ENCODE data around the gene BCAS3.

DNA sequence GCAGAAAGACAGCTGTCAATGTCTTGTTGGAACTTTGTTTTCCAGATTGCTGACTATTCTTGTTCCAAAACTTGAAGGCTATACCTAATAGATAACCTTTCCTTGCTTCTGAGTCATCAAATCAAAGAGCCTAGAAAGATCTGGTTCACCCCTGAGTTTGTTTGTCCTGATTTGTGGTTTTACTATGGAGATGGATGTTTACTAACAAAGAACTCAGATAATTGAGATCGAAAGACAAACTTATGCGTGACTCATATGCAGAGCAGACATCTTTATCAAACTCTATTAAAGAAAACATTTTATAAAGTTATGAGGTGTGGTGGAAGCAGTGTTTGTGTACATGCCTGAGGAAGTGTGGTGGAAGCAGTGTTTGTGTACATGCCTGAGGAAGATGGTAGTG is 410.9 kb downstream of the BCAS3 start:
- TF ChIP-seq GABPA (IDR thresholded peaks at IDR 0.05 in 1 of 2, conservative IDR thresholded peaks at IDR 0.05 in 1 of 2) (no peak), YY1 (IDR thresholded peaks at IDR 0.05) (no peak), RAD21 (IDR thresholded peaks at IDR 0.05) (no peak), ZBTB33 (IDR thresholded peaks at IDR 0.05) (no peak), MAX (IDR thresholded peaks at IDR 0.05) (no peak), HNF4A (conservative IDR thresholded peaks at IDR 0.05) (no peak), TAF1 (conservative IDR thresholded peaks at IDR 0.05) (no peak), JUND (IDR thresholded peaks at IDR 0.05) (no peak)
- TF ChIP-seq, protein P1, sequence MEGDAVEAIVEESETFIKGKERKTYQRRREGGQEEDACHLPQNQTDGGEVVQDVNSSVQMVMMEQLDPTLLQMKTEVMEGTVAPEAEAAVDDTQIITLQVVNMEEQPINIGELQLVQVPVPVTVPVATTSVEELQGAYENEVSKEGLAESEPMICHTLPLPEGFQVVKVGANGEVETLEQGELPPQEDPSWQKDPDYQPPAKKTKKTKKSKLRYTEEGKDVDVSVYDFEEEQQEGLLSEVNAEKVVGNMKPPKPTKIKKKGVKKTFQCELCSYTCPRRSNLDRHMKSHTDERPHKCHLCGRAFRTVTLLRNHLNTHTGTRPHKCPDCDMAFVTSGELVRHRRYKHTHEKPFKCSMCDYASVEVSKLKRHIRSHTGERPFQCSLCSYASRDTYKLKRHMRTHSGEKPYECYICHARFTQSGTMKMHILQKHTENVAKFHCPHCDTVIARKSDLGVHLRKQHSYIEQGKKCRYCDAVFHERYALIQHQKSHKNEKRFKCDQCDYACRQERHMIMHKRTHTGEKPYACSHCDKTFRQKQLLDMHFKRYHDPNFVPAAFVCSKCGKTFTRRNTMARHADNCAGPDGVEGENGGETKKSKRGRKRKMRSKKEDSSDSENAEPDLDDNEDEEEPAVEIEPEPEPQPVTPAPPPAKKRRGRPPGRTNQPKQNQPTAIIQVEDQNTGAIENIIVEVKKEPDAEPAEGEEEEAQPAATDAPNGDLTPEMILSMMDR (IDR thresholded peaks at IDR 0.05; ENCODE audit: low read depth, low read length, missing input control), result no peak
- TF ChIP-seq, protein P2, sequence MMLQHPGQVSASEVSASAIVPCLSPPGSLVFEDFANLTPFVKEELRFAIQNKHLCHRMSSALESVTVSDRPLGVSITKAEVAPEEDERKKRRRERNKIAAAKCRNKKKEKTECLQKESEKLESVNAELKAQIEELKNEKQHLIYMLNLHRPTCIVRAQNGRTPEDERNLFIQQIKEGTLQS (IDR thresholded peaks at IDR 0.05), result no peak
